IMR-90 (cell line): ENCODE results near the gene MFN1. TPM values are rescaled to one million over a fixed set of nuclear protein-coding genes. Genes with fewer than 3 reads are reported as not detected.

Experiments used
- ATAC-seq: fragments of 200-7000 bp; cut with Tn5 transposase; 2 replicates; pipeline ENCODE4 v1.9.1; 2020; ENCODE audit warnings: low read depth, mild to moderate bottlenecking, moderate library complexity
- BruUV-seq: library from RNA; stranded (reverse); fragments of 400-500 nt; replicated peaks from 2 replicates; lab custom pipeline; 2021; lab: Mats Ljungman, UMichigan
- CTCF ChIA-PET: fragments of 300-600 bp; formaldehyde crosslinking; extraction: SDS; loops from one replicate; lab custom pipeline; 2021; ENCODE audit warnings: antibody characterized with exemption; lab: Yijun Ruan, JAX
- POLR2A ChIA-PET: fragments of 300-600 bp; sonication (Branson Sonifier 250); formaldehyde crosslinking; loops from one replicate; lab custom pipeline; 2022; ENCODE audit warnings: antibody characterized with exemption; ENCODE audit not compliant: unreplicated experiment; lab: Charles Lee
- DNase-seq: peaks from one replicate; pipeline ENCODE4 v3.0.0; 2013
- H2AFZ ChIP-seq: replicated peaks from 2 replicates; pipeline ENCODE3; 2013; ENCODE audit warnings: low read length, mild to moderate bottlenecking; ENCODE audit not compliant: poor library complexity
- H2AK5ac ChIP-seq: 2 replicates; pipeline ENCODE4 v1.6.1; 2013; ENCODE audit warnings: low read depth, low read length, inconsistent platforms
- H2AK9ac ChIP-seq: replicated peaks from 2 replicates; pipeline ENCODE3; 2013; ENCODE audit warnings: mild to moderate bottlenecking, low read depth, low read length, moderate library complexity; ENCODE audit not compliant: poor library complexity
- H2BK120ac ChIP-seq: 2 replicates; pipeline ENCODE4 v1.6.1; 2013; ENCODE audit warnings: low read depth, low read length, inconsistent platforms
- H2BK15ac ChIP-seq: 3 replicates; pipeline ENCODE4 v1.6.1; 2013; ENCODE audit warnings: low read depth, low read length, inconsistent platforms
- H2BK20ac ChIP-seq: 2 replicates; pipeline ENCODE4 v1.6.1; 2013; ENCODE audit warnings: low read depth, mild to moderate bottlenecking, inconsistent platforms, low read length, moderate library complexity
- H2BK5ac ChIP-seq: 2 replicates; pipeline ENCODE4 v1.6.1; 2013; ENCODE audit warnings: mild to moderate bottlenecking, low read depth, low read length, inconsistent platforms; ENCODE audit not compliant: poor library complexity, severe bottlenecking
- H3K14ac ChIP-seq: replicated peaks from 2 replicates; pipeline ENCODE4 v1.6.1; 2013; ENCODE audit warnings: low read depth, low read length, inconsistent platforms
- H3K18ac ChIP-seq: 2 replicates; pipeline ENCODE4 v1.6.1; 2013; ENCODE audit warnings: low read depth, low read length, control low read depth
- H3K23ac ChIP-seq: 2 replicates; pipeline ENCODE4 v1.6.1; 2013; ENCODE audit warnings: low read depth, low read length, inconsistent platforms
- H3K27ac ChIP-seq: 2 replicates; pipeline ENCODE4 v1.5.1; 2013; ENCODE audit warnings: mild to moderate bottlenecking, control low read depth, low read length; ENCODE audit not compliant: insufficient read depth
- H3K27me3 ChIP-seq: 2 replicates; pipeline ENCODE4 v1.6.1; 2013; ENCODE audit warnings: low read length; ENCODE audit not compliant: control insufficient read depth, insufficient read depth
- H3K36me3 ChIP-seq: 2 replicates; pipeline ENCODE4 v1.6.1; 2013; ENCODE audit warnings: low read length, mixed read lengths; ENCODE audit not compliant: control insufficient read depth, insufficient read depth
- H3K4ac ChIP-seq: 2 replicates; pipeline ENCODE4 v1.6.1; 2013; ENCODE audit warnings: low read depth, low read length, inconsistent platforms
- H3K4me1 ChIP-seq: 2 replicates; pipeline ENCODE4 v1.6.1; 2013; ENCODE audit warnings: low read length, mixed read lengths; ENCODE audit not compliant: control insufficient read depth, insufficient read depth
- H3K4me2 ChIP-seq: 2 replicates; pipeline ENCODE4 v1.6.1; 2013; ENCODE audit warnings: low read depth, mild to moderate bottlenecking, control low read depth, low read length, moderate library complexity
- H3K4me3 ChIP-seq: 2 replicates; pipeline ENCODE4 v1.5.1; 2013; ENCODE audit warnings: low read depth, mild to moderate bottlenecking, control low read depth, low read length, moderate library complexity; ENCODE audit not compliant: insufficient read depth
- H3K56ac ChIP-seq: 2 replicates; pipeline ENCODE4 v1.6.1; 2013; ENCODE audit warnings: low read length, inconsistent platforms; ENCODE audit not compliant: insufficient read depth; ENCODE audit errors: extremely low read depth
- H3K79me1 ChIP-seq, 2 experiments: 2 replicates each; pipeline ENCODE4 v1.6.1; 2013; ENCODE audit warnings: low read length in 2 of 2, inconsistent platforms in 1 of 2, low read depth in 1 of 2
- H3K9ac ChIP-seq: 2 replicates; pipeline ENCODE4 v1.6.1; 2013; ENCODE audit warnings: low read depth, low read length, control low read depth
- H3K9me1 ChIP-seq: 2 replicates; pipeline ENCODE4 v1.6.1; 2013; ENCODE audit warnings: low read length, inconsistent platforms; ENCODE audit not compliant: insufficient read depth
- H3K9me3 ChIP-seq: 2 replicates; pipeline ENCODE4 v1.6.1; 2013; ENCODE audit warnings: low read length; ENCODE audit not compliant: control insufficient read depth, insufficient read depth
- H4K20me1 ChIP-seq: 2 replicates; pipeline ENCODE4 v1.6.1; 2013; ENCODE audit warnings: low read length, inconsistent platforms; ENCODE audit not compliant: insufficient read depth
- H4K5ac ChIP-seq: 2 replicates; pipeline ENCODE4 v1.6.1; 2013; ENCODE audit warnings: mild to moderate bottlenecking, low read depth, low read length, control low read depth
- H4K8ac ChIP-seq, 2 experiments: 2 replicates each; pipeline ENCODE4 v1.6.1; 2013; ENCODE audit warnings: low read depth in 2 of 2, low read length in 2 of 2, control low read depth in 1 of 2, inconsistent platforms in 1 of 2
- H4K91ac ChIP-seq: 2 replicates; pipeline ENCODE4 v1.6.1; 2013; ENCODE audit warnings: low read depth, low read length, inconsistent platforms; ENCODE audit not compliant: insufficient read depth
- BHLHE40 ChIP-seq: fragments of 150-350 bp; IDR thresholded peaks from 2 replicates; pipeline ENCODE4 v1.6.1; 2016; ENCODE audit warnings: mild to moderate bottlenecking, low read depth, low read length
- CHD1 ChIP-seq: IDR thresholded peaks from 2 replicates; pipeline ENCODE4 v1.6.1; 2012; ENCODE audit warnings: low read depth, low read length, improper control_type of control experiment
- MAZ ChIP-seq: IDR thresholded peaks from 2 replicates; pipeline ENCODE4 v1.6.1; 2012; ENCODE audit warnings: low read depth, mild to moderate bottlenecking, low read length, improper control_type of control experiment, moderate library complexity, borderline replicate concordance
- RFX5 ChIP-seq: IDR thresholded peaks from 2 replicates; pipeline ENCODE4 v1.8.0; 2012; ENCODE audit warnings: low read depth, mild to moderate bottlenecking, low read length, moderate library complexity
- SMC3 ChIP-seq: fragments of 150-350 bp; IDR thresholded peaks from 2 replicates; pipeline ENCODE4 v1.6.1; 2016; ENCODE audit warnings: low read depth, mild to moderate bottlenecking, antibody characterized with exemption, low read length, moderate library complexity
- WGBS, 2 experiments: methylation state at CpG; one replicate each; pipeline versions ENCODE4 v1.1.5 to v1.1.7; 2013; ENCODE audit warnings: missing lambda C conversion rate in 2 of 2; ENCODE audit not compliant: insufficient read length in 1 of 2; ENCODE audit errors: extremely low coverage in 2 of 2; 5-methylcytosine and 5-hydroxymethylcytosine counted together
- dilution Hi-C: fragments of 300-500 bp; cut with HindIII; formaldehyde crosslinking; loops from one replicate; pipeline ENCODE4 v1.14.3; 2018; ENCODE audit warnings: low sequenced_read_pairs; ENCODE audit not compliant: unreplicated experiment
- in situ Hi-C: fragments of 300-500 bp; cut with MboI; formaldehyde crosslinking; loops from 3 replicates; pipeline ENCODE4 v1.14.3; 2019; ENCODE audit warnings: low sequenced_read_pairs, inconsistent platforms, mixed read lengths
- intact Hi-C: fragments of 100-400 bp; cut with micrococcal nuclease; formaldehyde crosslinking; loops from 2 replicates; pipeline ENCODE4 v1.10.0; 2022
- polyA plus RNA-seq, 3 experiments: library from polyadenylated mRNA; depleted of rRNA; stranded (reverse); fragments of >200 nt; gene quantifications; 2 replicates each; pipeline ENCODE4 v1.2.3, GENCODE V29; 2012; ENCODE audit warnings: low replicate concordance in 1 of 3
- total RNA-seq: library from RNA; depleted of rRNA; stranded (reverse); fragments of >200 nt; gene quantifications from 2 replicates; pipeline ENCODE4 v1.2.3, GENCODE V29; 2012
- TF ChIP-seq, protein P1 (sequence below): conservative IDR thresholded peaks from 2 replicates; pipeline ENCODE4 v1.5.1; 2012; ENCODE audit warnings: mild to moderate bottlenecking, low read depth, low read length, improper control_type of control experiment

Gene MFN1
- total and polyA plus RNA-seq, 2 of the 4 experiments (the other 2 are of a cell fraction): 23.6 to 40.3 TPM

DNA sequence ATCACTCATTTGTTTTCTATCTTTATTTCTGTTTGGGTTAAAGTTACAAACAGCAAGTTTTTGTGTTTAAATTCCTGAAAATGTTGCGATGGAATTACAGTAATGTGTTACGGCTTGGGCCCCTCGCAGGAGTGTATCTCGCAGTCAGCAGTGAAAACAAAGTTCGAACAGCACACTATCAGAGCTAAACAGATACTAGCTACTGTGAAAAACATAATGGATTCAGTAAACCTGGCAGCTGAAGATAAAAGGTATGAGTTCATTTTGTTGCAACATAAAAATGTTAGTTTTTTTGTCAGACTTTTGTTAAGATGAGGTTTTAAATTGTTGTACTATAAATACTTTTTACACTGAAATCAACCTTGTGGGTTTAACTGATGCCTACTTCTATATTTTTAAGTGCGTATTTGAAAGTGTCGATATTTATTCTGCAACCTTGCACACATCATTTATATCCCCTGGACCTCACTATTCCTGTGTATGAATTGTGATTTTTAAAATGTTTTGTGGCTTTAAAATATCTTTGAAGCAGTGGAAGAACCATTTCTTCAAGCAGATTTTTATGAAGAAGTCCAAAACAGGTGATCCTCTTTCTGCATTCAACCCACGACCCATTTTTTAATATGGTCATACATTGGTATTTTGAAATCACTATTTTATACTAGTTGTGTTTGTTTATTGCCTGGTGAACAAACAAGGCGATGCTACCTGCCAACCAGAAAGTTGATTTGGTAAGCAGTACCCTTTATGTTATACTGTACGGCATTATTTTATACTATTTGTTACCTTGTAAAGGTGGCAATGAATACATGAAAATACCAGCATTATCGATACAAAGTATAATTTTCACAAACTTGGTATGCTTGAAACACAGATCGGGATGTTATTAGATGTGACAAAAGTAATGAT lies 27.8 kb downstream of the MFN1 start:
- DNase-seq (no peak), ATAC-seq (no peak)
- ChIA-PET CTCF (interaction anchor here (0.6 kb wide), 1 partner anchor 134 kb away, joined by 3 read pairs; no protein-coding TSS in a partner anchor), POLR2A (no interaction called here)
- Histone ChIP-seq H3K36me3 (peaks cover 13% of the 10 kb centered on the region), H3K9me3 (no peaks in the 10 kb centered on the region), H3K4me3 (no peak overlapping the region), H4K20me1 (no peaks in the 10 kb centered on the region), H4K8ac (no peak overlapping the region), H2BK20ac (no peak overlapping the region), H2BK120ac (no peak overlapping the region), H3K4me1 (no peaks in the 10 kb centered on the region), H3K79me1 (no peaks in the 10 kb centered on the region), H3K56ac (no peak overlapping the region), H3K9me1 (no peaks in the 10 kb centered on the region), H3K9ac (no peak overlapping the region), H2AFZ (no peak overlapping the region), H3K4ac (no peak overlapping the region), H2BK5ac (no peak overlapping the region), H2AK9ac (no peak overlapping the region), H3K18ac (no peak overlapping the region), H3K27me3 (no peaks in the 10 kb centered on the region), H4K91ac (no peak overlapping the region), H4K5ac (no peak overlapping the region), H3K23ac (no peak overlapping the region), H3K4me2 (no peak overlapping the region), H3K14ac (no peak overlapping the region), H3K27ac (no peak overlapping the region), H2AK5ac (no peak overlapping the region), H2BK15ac (no peak overlapping the region)
- intact Hi-C loops: no loop called here
- no CpG with 5 or more reads among the region's 12 CpGs for WGBS, 2 experiments
- in situ Hi-C loops: no loop called here
- TF ChIP-seq CHD1: no peak
- no peak for TF ChIP-seq MAZ
- no peak for TF ChIP-seq RFX5
- TF ChIP-seq SMC3: no peak
- TF ChIP-seq BHLHE40: no peak
- TF ChIP-seq, protein P1, sequence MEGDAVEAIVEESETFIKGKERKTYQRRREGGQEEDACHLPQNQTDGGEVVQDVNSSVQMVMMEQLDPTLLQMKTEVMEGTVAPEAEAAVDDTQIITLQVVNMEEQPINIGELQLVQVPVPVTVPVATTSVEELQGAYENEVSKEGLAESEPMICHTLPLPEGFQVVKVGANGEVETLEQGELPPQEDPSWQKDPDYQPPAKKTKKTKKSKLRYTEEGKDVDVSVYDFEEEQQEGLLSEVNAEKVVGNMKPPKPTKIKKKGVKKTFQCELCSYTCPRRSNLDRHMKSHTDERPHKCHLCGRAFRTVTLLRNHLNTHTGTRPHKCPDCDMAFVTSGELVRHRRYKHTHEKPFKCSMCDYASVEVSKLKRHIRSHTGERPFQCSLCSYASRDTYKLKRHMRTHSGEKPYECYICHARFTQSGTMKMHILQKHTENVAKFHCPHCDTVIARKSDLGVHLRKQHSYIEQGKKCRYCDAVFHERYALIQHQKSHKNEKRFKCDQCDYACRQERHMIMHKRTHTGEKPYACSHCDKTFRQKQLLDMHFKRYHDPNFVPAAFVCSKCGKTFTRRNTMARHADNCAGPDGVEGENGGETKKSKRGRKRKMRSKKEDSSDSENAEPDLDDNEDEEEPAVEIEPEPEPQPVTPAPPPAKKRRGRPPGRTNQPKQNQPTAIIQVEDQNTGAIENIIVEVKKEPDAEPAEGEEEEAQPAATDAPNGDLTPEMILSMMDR: no peak
- dilution Hi-C loops: no loop called here
- BruUV-seq: no TSS peak
